HG03558 (cell line): ENCODE measurements around the gene PRRT2.
"Not testable (repeated sequence)": the region's sequence is repeated elsewhere in the genome, so short reads cannot be mapped to it uniquely, and the experiment has no call there.

Experiments
- ATAC-seq: cut with Tn5 transposase; IDR thresholded peaks from one replicate; pipeline ENCODE4 v1.9.1; 2021; ENCODE audit warnings: moderate number of reproducible peaks; ENCODE audit not compliant: unreplicated experiment; ENCODE audit errors: extremely low read depth

PRRT2 gene

GRCh38 chr16:29811896-29812665 lies at the start of gene PRRT2:
TSS of gene PRRT2 (plus strand) at chr16:29812193. CDS start at chr16:29813055, 862 bp downstream.
- no peak for ATAC-seq

GRCh38 chr16:29763326-29763725 lies 48.7 kb upstream of the PRRT2 start:
- ATAC-seq = no peak

DNA sequence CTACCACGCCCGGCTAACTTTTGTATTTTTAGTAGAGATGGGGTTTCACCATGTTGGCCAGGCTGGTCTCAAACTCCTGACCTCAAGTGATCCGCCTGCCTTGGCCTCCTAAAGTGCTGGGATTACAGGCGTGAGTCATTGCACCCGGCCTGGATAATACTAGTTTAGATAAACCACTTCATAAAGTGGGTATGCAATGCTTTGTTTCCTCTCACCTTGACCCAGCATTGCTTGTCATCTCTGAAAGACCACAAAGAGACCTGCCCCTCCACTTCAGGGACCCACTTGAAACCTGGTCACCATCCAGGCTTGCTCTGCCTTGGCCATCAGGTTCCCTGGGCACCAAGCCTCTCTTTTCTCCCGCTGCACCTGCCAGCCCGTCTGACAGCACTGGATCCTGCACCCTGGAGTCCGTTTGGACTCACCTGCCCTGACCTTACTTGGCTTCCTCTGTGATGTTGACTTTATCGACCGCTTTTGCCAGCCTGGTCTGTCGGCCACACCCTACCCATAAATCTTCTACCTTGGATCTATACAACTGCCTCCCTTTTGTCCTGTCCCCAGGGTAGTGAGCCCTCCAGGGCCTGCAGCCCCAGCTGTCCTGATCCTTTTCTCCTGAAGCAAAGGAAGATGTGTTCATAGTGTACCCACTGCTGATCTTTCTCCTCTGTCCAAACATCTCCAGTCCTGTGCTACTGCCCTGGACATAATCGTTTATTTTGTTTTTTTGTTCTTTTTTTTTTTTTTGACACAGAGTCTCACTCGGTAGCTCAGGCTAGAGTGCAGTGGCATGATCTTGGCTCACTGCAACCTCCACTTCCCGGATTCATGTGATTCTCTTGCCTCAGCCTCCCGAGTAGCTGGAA lies 46.6 kb upstream of the PRRT2 start:
- no peak for ATAC-seq

GRCh38 chr16:29766571-29766970 lies 45.4 kb upstream of the PRRT2 start:
- ATAC-seq = no peak

DNA sequence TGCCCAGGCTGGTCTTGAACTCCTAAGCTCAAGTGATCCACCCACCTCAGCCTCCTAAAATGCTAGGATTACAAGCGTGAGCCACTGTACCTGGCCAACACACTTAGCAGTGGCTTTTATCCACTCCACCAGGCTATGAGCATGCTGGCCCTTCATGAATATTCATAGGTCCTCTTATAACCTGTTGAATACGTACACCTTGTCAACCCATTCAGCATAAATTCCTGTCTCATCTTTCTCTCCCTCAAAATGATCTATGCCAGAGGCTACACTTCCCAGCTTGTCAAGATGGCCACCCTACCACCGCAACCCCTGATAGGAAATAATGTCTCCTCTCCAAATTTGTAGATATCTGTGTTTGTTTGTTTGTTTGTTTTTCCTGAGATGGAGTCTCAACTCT lies 44.9 kb upstream of the PRRT2 start:
- ATAC-seq = no peak

DNA sequence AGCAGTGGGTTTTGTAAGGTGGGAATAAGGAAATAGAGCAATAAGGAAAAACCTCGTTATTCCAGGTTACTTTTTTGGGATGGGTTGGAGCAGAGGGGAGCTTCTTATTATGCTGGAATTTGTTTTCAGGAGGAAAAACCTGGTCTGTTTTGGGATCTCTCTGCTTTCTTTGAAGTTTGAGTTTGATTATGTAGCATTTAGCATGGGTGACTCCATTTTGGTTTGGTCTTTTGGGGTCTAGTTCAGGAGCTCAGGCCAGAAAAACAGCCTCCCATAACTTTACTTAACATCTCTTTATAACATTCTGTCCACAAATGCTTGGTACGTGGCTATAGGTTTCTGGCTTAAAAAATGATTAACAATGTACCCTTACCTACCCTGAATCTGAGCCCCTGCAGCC lies 42.5 kb upstream of the PRRT2 start:
- ATAC-seq = no peak

DNA sequence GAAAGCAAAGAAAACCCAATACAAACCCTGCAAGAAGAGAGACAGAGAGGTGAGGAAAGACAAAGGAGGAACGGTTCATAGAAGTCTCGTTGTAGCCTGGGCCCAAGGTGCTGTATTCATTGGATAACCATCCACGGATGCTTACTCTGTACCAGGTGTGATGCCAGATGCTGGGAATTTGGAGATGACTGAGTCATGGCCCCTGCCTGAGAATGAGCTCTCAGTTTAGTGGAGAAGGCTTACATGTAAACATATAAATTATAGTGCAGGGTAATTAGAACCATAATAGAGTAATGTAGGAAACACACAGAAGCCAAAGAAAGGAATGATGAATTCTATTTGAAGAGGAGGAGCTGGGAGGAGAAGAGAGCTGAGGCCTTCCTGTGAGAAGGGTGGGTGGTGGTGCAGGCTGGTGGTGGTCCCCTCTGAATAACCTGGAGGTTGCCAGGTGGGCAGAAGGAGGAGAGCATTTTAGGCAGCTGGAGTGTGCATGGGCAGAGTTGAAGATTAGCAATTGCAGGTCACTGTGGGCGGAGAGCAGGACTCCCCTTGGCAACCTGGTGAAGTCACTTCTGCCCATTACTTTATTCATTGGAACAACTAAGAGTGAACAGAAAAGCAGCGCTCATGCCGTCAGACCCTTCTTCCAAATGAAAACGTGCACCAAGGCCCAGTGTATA lies 41.6 kb upstream of the PRRT2 start:
- no peak for ATAC-seq

GRCh38 chr16:29772330-29772729 lies 39.7 kb upstream of the PRRT2 start:
- ATAC-seq = not testable (repeated sequence)

DNA sequence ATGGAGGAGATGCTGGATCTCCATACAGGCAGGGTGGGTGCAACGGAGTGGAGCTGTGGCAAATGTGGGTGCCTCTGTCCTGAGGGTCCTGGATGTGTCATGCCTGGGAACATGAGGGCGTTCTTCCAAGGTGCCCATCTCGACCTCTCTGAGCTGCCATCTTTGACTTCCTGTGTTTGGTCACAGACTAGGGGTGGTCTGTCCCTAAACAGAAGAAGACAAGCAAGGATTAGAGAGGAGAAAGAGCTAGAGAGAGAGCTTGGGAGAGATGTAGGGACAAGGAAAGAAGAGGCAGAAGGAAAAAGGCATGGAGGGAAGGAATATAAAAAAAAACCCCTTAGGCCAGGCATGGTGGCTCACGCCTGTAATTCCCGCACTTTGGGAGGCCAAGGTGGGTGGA lies 37.3 kb upstream of the PRRT2 start:
- ATAC-seq = no peak

- ATAC-seq = no peak
These were observed 36.1 kb upstream of the PRRT2 start for GRCh38 chr16:29775742-29776408.

GRCh38 chr16:29777576-29778350 lies 34.2 kb upstream of the PRRT2 start, which contains the start of gene ZG16:
TSS of gene ZG16 (plus strand) at chr16:29778256. CDS start at chr16:29779267, 1,011 bp downstream.
- ATAC-seq = no peak

DNA sequence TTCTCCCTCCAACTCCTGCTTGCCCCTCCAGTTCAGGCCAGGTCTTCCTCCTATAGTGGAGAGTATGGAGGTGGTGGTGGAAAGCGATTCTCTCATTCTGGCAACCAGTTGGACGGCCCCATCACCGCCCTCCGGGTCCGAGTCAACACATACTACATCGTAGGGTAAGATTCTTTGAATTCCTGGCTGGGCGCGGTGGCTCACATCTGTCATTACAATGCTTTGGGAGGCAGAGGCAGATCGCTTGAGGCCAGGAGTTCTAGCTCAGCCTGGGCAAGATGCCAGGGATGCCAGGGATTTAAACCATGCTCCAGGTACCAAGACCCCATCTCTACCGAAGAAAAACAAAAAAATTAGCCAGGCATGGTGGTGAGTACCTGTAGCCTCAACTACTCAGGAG lies 32.5 kb upstream of the PRRT2 start:
- ATAC-seq = no peak

DNA sequence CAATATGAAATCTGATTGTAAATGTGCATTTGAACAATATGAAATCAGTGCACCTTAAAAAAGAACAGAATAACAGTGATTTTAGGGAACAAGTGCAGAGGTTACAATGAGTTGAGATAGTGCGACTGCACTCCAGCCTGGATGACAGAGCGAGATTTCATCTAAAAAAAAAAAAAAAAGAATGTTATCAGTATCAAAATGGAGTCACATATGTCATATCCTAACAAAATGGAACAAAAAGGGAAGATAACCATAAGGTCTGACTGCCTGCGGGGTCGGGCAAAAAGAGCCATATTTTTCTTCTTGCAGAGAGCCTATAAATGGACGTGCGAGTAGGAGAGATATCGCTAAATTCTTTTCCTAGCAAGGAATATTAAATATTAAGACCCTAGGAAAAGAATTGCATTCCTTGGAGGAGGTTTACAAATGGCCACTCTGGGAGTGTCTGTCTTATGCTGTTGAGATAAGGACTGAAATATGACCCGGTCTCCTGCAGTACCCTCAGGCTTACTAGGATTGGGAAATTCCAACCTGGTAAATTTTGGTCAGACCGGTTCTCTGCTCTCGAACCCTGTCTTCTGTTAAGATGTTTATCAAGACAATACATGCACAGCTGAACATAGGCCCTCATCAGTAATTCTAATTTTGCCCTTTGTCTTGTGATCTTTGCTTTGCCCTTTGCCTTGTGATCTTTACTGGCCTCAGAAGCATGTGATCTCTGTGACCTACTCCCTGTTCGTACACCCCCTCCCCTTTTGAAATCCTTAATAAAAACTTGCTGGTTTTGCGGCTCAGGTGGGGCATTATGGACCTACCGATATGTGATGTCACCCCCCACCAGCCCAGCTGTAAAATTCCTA lies 28.7 kb upstream of the PRRT2 start:
- ATAC-seq = not testable (repeated sequence)

DNA sequence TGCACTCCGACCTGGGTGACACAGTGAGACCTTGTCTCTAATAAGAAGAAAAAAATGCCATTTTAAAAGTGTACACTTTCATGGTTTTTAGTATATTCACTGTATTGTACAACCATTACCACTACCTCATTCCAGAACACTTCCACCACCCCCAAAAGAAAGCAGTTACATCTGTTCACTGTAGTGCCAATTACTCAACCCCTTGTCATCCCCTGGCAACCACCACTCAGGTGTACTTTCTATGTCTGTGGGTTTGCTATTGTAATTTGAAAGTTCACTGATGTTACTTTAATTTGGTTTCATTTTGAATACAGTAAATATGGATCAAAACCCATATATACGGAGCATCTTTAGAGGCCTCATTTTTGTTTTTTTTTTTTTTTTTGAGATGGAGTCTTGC lies 27.8 kb upstream of the PRRT2 start:
- ATAC-seq = no peak

- ATAC-seq = no peak
These were observed 27.0 kb upstream of the PRRT2 start for GRCh38 chr16:29784901-29785500.

GRCh38 chr16:29787155-29787554 lies 24.8 kb upstream of the PRRT2 start:
- not testable (repeated sequence) for ATAC-seq

DNA sequence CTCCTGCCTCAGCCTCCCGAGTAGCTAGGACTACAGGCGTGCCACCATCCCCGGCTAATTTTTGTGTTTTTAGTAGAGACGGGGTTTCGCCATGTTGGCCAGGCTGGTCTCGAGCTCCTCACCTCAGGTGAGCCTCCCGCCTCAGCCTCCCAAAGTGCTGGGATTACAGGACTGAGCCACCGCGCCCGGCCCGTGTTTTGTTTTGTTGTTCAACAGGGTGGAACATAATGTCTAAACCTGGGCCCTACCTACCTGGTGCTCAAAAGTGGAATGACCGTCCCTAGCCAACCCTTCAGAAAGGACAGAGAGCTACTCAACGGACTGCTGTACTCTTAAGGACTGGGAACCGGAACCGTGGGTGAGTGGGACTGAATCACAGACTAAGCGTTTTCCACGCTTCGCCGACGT lies 22.2 kb upstream of the PRRT2 start:
- ATAC-seq = no peak
